ENCODE results near the gene GRIK2. TPM values are rescaled to one million over a fixed set of nuclear protein-coding genes. Genes with fewer than 3 reads are reported as not detected.

The GRIK2 gene
- total RNA-seq, 1 donor from 2014 or later, result 11.3 TPM

DNA sequence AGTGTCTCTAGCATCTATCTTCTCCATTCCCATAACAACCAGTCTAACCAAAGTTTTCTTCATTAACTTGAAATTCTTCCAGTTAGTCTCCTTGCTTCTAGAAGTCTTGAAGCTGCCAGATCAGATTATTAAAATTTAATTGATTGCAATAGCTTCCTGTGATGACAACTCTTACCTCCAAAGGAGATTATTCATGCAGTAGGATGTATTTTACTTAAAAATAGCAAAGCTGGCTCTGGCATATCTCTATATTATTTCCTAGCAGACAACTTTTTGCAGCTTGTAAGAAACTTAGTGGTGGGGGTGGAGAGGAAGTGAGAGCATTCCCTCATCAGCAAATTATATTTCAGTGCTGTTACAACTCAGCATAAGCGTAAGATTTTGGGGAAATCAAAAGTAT is 290.4 kb downstream of the GRIK2 start:
- DNase-seq, result no peak
- no peaks in the 10 kb centered on the region for H3K27me3 ChIP-seq (ENCODE audit: low read depth)
- H3K4me1 ChIP-seq, result no peaks in the 10 kb centered on the region
- no peak overlapping the region for H3K4me3 ChIP-seq
- no peaks in the 10 kb centered on the region for H3K9me3 ChIP-seq (replicated peaks)
- intact Hi-C loops (cut with micrococcal nuclease), result no loop called here
- TF ChIP-seq, protein P1, sequence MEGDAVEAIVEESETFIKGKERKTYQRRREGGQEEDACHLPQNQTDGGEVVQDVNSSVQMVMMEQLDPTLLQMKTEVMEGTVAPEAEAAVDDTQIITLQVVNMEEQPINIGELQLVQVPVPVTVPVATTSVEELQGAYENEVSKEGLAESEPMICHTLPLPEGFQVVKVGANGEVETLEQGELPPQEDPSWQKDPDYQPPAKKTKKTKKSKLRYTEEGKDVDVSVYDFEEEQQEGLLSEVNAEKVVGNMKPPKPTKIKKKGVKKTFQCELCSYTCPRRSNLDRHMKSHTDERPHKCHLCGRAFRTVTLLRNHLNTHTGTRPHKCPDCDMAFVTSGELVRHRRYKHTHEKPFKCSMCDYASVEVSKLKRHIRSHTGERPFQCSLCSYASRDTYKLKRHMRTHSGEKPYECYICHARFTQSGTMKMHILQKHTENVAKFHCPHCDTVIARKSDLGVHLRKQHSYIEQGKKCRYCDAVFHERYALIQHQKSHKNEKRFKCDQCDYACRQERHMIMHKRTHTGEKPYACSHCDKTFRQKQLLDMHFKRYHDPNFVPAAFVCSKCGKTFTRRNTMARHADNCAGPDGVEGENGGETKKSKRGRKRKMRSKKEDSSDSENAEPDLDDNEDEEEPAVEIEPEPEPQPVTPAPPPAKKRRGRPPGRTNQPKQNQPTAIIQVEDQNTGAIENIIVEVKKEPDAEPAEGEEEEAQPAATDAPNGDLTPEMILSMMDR (IDR thresholded peaks at IDR 0.05; ENCODE audit: borderline replicate concordance), result no peak
- H3K27ac ChIP-seq (replicated peaks), result no peak overlapping the region
- H3K36me3 ChIP-seq, result no peaks in the 10 kb centered on the region

- no peaks in the 10 kb centered on the region for H3K27me3 ChIP-seq (ENCODE audit: low read depth)
- TF ChIP-seq, protein P1 (IDR thresholded peaks at IDR 0.05; ENCODE audit: borderline replicate concordance), result no peak
- H3K9me3 ChIP-seq (replicated peaks), result no peaks in the 10 kb centered on the region
- H3K27ac ChIP-seq (replicated peaks), result no peak overlapping the region
- intact Hi-C loops (cut with micrococcal nuclease), result no loop called here
- no peak overlapping the region for H3K4me3 ChIP-seq
- H3K4me1 ChIP-seq, result no peaks in the 10 kb centered on the region
- H3K36me3 ChIP-seq, result no peaks in the 10 kb centered on the region
- DNase-seq, result no peak
These were observed 293.1 kb downstream of the GRIK2 start for GRCh38 chr6:101686653-101687052.

GRCh38 chr6:101689156-101689555 is 295.6 kb downstream of the GRIK2 start:
- TF ChIP-seq, protein P1 (IDR thresholded peaks at IDR 0.05; ENCODE audit: borderline replicate concordance), result no peak

GRCh38 chr6:101689695-101690094 is 296.2 kb downstream of the GRIK2 start:
- Histone ChIP-seq H3K4me1 (no peaks in the 10 kb centered on the region), H3K9me3 (replicated peaks) (no peaks in the 10 kb centered on the region), H3K36me3 (no peaks in the 10 kb centered on the region), H3K4me3 (no peak overlapping the region), H3K27ac (replicated peaks) (no peak overlapping the region), H3K27me3 (ENCODE audit: low read depth) (no peaks in the 10 kb centered on the region)
- intact Hi-C loops (cut with micrococcal nuclease), result no loop called here
- TF ChIP-seq, protein P1 (IDR thresholded peaks at IDR 0.05; ENCODE audit: borderline replicate concordance), result no peak
- DNase-seq, result no peak

More at GRCh38 chr6:101689156-101689555, 295.6 kb downstream of the GRIK2 start:
- no peak overlapping the region for H3K4me3 ChIP-seq
- H3K36me3 ChIP-seq, result no peaks in the 10 kb centered on the region
- H3K27ac ChIP-seq (replicated peaks), result no peak overlapping the region
- intact Hi-C loops (cut with micrococcal nuclease), result no loop called here
- no peaks in the 10 kb centered on the region for H3K9me3 ChIP-seq (replicated peaks)
- no peaks in the 10 kb centered on the region for H3K4me1 ChIP-seq
- no peaks in the 10 kb centered on the region for H3K27me3 ChIP-seq (ENCODE audit: low read depth)
- DNase-seq, result no peak

DNA sequence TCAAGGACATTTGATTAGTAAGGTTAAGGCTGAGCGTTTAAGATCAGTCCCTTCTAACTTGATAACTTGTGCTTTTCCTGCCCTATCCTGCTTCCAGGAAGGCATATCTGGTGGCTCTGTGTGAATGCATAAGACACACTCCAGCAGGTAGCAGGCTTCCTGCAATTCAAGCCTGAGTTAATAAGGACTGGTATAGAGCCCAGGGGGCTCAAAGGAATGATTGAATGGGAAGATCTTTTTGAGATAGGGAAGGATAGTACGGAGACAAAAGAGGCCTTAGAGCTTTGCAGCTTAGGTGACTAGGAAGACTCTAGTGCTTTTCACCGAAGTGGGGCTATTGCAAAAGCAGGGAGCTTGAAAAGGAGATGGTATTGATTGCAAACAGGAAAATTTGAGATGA is 307.1 kb downstream of the GRIK2 start:
- intact Hi-C loops (cut with micrococcal nuclease), result no loop called here
- TF ChIP-seq, protein P1 (IDR thresholded peaks at IDR 0.05; ENCODE audit: borderline replicate concordance), result no peak
- Histone ChIP-seq H3K4me3 (no peak overlapping the region), H3K27me3 (ENCODE audit: low read depth) (no peaks in the 10 kb centered on the region), H3K27ac (replicated peaks) (no peak overlapping the region), H3K4me1 (no peaks in the 10 kb centered on the region), H3K36me3 (no peaks in the 10 kb centered on the region), H3K9me3 (replicated peaks) (no peaks in the 10 kb centered on the region)
- DNase-seq, result no peak

GRCh38 chr6:101703311-101703710 is 309.8 kb downstream of the GRIK2 start:
- Histone ChIP-seq H3K36me3 (no peaks in the 10 kb centered on the region), H3K4me3 (no peak overlapping the region), H3K9me3 (replicated peaks) (no peaks in the 10 kb centered on the region), H3K4me1 (no peaks in the 10 kb centered on the region), H3K27ac (replicated peaks) (no peak overlapping the region), H3K27me3 (ENCODE audit: low read depth) (no peaks in the 10 kb centered on the region)
- intact Hi-C loops (cut with micrococcal nuclease), result no loop called here
- TF ChIP-seq, protein P1 (IDR thresholded peaks at IDR 0.05; ENCODE audit: borderline replicate concordance), result no peak
- DNase-seq, result no peak

Measured in left ventricle myocardium inferior (tissue), 1 donor.